Caco-2 (cell line): ENCODE results near the gene ATP8A2. TPM values are rescaled to one million over a fixed set of nuclear protein-coding genes. Genes with fewer than 3 reads are reported as not detected.

Experiments used
- BruUV-seq: library from RNA; stranded (reverse); fragments of 400-500 nt; replicated peaks from 2 replicates; lab custom pipeline; 2021; lab: Mats Ljungman, UMichigan
- CTCF ChIA-PET: fragments of 300-600 bp; sonication (Branson Sonifier 250); formaldehyde crosslinking; loops from one replicate; lab custom pipeline; 2022; ENCODE audit warnings: antibody characterized with exemption; lab: Charles Lee
- POLR2A ChIA-PET: fragments of 300-600 bp; sonication (Branson Sonifier 250); formaldehyde crosslinking; loops from one replicate; lab custom pipeline; 2022; ENCODE audit warnings: antibody characterized with exemption; lab: Charles Lee
- DNase-seq, 2 experiments: peaks; one replicate each; pipeline versions ENCODE4 v3.0.0 to v3.0.0-alpha.2; 2020 to 2022
- H3K27me3 ChIP-seq: replicated peaks from 2 replicates; pipeline ENCODE4 v1.6.0; 2011; ENCODE audit warnings: low read length; ENCODE audit not compliant: control insufficient read depth, insufficient read depth
- H3K36me3 ChIP-seq: 2 replicates; pipeline ENCODE4 v1.5.1; 2011; ENCODE audit warnings: low read length; ENCODE audit not compliant: control insufficient read depth, insufficient read depth
- H3K4me1 ChIP-seq: fragments of 250-450 bp; sonication (Bioruptor Pico); 2 replicates; pipeline ENCODE4 v1.5.1; 2020; ENCODE audit warnings: mild to moderate bottlenecking
- H3K4me3 ChIP-seq: 2 replicates; pipeline ENCODE4 v1.5.1; 2011; ENCODE audit warnings: low read depth, mild to moderate bottlenecking, control low read depth, low read length
- H3K9me3 ChIP-seq: fragments of 250-450 bp; sonication (Bioruptor Pico); 2 replicates; pipeline ENCODE4 v1.5.1; 2020; ENCODE audit warnings: mild to moderate bottlenecking, moderate library complexity
- H3K27ac Mint-ChIP-seq: one replicate; pipeline ENCODE4 v1.8.0; 2022; ENCODE audit warnings: mixed read lengths; ENCODE audit not compliant: unreplicated experiment
- H3K27me3 Mint-ChIP-seq: one replicate; pipeline ENCODE4 v1.8.0; 2022; ENCODE audit warnings: mixed read lengths; ENCODE audit not compliant: insufficient read depth, unreplicated experiment
- H3K36me3 Mint-ChIP-seq: one replicate; pipeline ENCODE4 v1.8.0; 2022; ENCODE audit warnings: mild to moderate bottlenecking, mixed read lengths; ENCODE audit not compliant: insufficient read depth, unreplicated experiment
- H3K4me1 Mint-ChIP-seq: one replicate; pipeline ENCODE4 v1.8.0; 2022; ENCODE audit warnings: low read depth, mixed read lengths; ENCODE audit not compliant: unreplicated experiment
- H3K4me3 Mint-ChIP-seq: one replicate; pipeline ENCODE4 v1.8.0; 2022; ENCODE audit warnings: mild to moderate bottlenecking, moderate library complexity, mixed read lengths; ENCODE audit not compliant: unreplicated experiment
- H3K9me3 Mint-ChIP-seq: one replicate; pipeline ENCODE4 v1.8.0; 2022; ENCODE audit warnings: mixed read lengths; ENCODE audit not compliant: unreplicated experiment
- intact Hi-C: fragments of 100-400 bp; cut with micrococcal nuclease; formaldehyde crosslinking; loops from one replicate; pipeline ENCODE4 v1.10.0; 2022; ENCODE audit not compliant: unreplicated experiment
- total RNA-seq: library from RNA; stranded (reverse); gene quantifications from 2 replicates; pipeline ENCODE4 v1.2.3, GENCODE V29; 2022
- TF ChIP-seq, protein P1 (sequence below), 2 experiments: fragments of 200-600 bp in 1 of 2; IDR thresholded peaks; 1 replicate in 1 of 2; 2 replicates in 1 of 2; pipeline versions ENCODE4 v1.5.1 to v1.8.0; 2011 to 2022; ENCODE audit warnings: antibody characterized with exemption in 1 of 2, control low read depth in 1 of 2, inconsistent platforms in 1 of 2, low read depth in 1 of 2, low read length in 1 of 2, mild to moderate bottlenecking in 1 of 2, moderate library complexity in 1 of 2; ENCODE audit not compliant: insufficient read depth in 1 of 2, severe bottlenecking in 1 of 2, unreplicated experiment in 1 of 2

ATP8A2 gene
- total RNA-seq, 1 experiment from 2014 or later: 0.05 TPM

- H3K27ac Mint-ChIP-seq: no peak overlapping the region
- H3K4me3 ChIP-seq: no peak overlapping the region
- no TSS peak for BruUV-seq
- peaks cover 34% of the 10 kb centered on the region for H3K4me1 Mint-ChIP-seq
- H3K4me1 ChIP-seq: peaks cover 17% of the 10 kb centered on the region
- TF ChIP-seq, protein P1, sequence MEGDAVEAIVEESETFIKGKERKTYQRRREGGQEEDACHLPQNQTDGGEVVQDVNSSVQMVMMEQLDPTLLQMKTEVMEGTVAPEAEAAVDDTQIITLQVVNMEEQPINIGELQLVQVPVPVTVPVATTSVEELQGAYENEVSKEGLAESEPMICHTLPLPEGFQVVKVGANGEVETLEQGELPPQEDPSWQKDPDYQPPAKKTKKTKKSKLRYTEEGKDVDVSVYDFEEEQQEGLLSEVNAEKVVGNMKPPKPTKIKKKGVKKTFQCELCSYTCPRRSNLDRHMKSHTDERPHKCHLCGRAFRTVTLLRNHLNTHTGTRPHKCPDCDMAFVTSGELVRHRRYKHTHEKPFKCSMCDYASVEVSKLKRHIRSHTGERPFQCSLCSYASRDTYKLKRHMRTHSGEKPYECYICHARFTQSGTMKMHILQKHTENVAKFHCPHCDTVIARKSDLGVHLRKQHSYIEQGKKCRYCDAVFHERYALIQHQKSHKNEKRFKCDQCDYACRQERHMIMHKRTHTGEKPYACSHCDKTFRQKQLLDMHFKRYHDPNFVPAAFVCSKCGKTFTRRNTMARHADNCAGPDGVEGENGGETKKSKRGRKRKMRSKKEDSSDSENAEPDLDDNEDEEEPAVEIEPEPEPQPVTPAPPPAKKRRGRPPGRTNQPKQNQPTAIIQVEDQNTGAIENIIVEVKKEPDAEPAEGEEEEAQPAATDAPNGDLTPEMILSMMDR (IDR thresholded peaks at IDR 0.05; ENCODE audit: insufficient read depth in 1 of 2, low read depth in 1 of 2, low read length in 1 of 2, severe bottlenecking in 1 of 2, unreplicated experiment in 1 of 2): no peak
- CTCF ChIA-PET: no interaction called here
- no peak overlapping the region for H3K4me3 Mint-ChIP-seq
- no peaks in the 10 kb centered on the region for H3K36me3 ChIP-seq
- H3K36me3 Mint-ChIP-seq: peaks cover 4% of the 10 kb centered on the region
- H3K9me3 Mint-ChIP-seq: no peaks in the 10 kb centered on the region
- H3K27me3 Mint-ChIP-seq: peaks cover 3% of the 10 kb centered on the region
- no peak for DNase-seq
- H3K9me3 ChIP-seq: no peaks in the 10 kb centered on the region
- no peaks in the 10 kb centered on the region for H3K27me3 ChIP-seq
- POLR2A ChIA-PET: no interaction called here
- intact Hi-C loops: loop anchor here (5.0 kb wide), 1 partner anchor 53 kb away; no protein-coding TSS in a partner anchor
Measured at GRCh38 chr13:26019881-26020870, 648.4 kb downstream of the ATP8A2 start.

DNA sequence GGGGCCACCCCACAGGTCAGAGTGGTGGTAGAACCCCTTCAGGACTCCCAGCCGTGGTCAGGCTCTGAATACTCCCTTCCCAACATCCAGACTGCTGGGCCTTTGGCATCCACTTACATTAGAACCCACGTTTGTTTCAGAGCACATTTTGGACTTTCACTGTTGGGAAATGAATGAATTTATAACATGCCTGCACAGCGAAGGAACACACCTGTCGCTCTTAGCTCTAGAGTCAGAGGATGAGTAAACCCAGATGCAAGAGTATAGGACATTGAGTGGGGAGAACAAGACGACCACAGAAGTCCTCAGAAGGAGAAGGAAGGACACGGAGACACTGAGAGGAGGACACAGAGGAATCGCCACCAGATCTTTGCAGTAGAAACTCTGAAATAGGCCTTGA is 649.1 kb downstream of the ATP8A2 start:
- Mint-ChIP-seq H3K4me3 (no peak overlapping the region), H3K4me1 (peaks cover 34% of the 10 kb centered on the region), H3K36me3 (peaks cover 4% of the 10 kb centered on the region), H3K27ac (no peak overlapping the region), H3K27me3 (peaks cover 3% of the 10 kb centered on the region), H3K9me3 (no peaks in the 10 kb centered on the region)
- no peaks in the 10 kb centered on the region for H3K36me3 ChIP-seq
- H3K9me3 ChIP-seq: no peaks in the 10 kb centered on the region
- intact Hi-C loops: loop anchor here (5.0 kb wide), 1 partner anchor 54 kb away; no protein-coding TSS in a partner anchor
- H3K4me1 ChIP-seq: peaks cover 17% of the 10 kb centered on the region
- ChIA-PET POLR2A (no interaction called here), CTCF (no interaction called here)
- no peak overlapping the region for H3K4me3 ChIP-seq
- DNase-seq: no peak
- no TSS peak for BruUV-seq
- no peaks in the 10 kb centered on the region for H3K27me3 ChIP-seq
- TF ChIP-seq, protein P1 (IDR thresholded peaks at IDR 0.05; ENCODE audit: insufficient read depth in 1 of 2, low read depth in 1 of 2, low read length in 1 of 2, severe bottlenecking in 1 of 2, unreplicated experiment in 1 of 2): no peak

DNA sequence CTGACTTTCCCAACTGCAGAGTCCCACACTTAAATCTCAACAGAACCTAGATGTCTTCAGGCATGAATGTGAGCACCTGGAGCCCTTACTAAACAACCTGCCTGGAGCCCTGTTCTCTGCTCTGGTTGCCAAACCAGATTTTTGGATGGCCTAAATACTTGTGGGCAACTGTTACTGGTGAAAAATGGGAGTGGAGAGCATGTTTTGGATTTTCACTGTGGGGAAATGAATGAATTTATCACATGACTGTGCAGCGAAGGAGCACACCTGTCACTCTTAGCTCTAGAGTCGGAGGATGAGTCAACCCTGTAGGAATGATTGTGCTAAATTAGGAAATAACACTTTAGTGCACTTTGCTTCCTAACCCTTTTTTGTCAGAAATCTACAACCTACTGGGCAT is 649.7 kb downstream of the ATP8A2 start:
- no peak overlapping the region for H3K27ac Mint-ChIP-seq
- H3K4me3 Mint-ChIP-seq: no peak overlapping the region
- H3K36me3 ChIP-seq: no peaks in the 10 kb centered on the region
- POLR2A ChIA-PET: no interaction called here
- no peaks in the 10 kb centered on the region for H3K9me3 ChIP-seq
- peaks cover 17% of the 10 kb centered on the region for H3K4me1 ChIP-seq
- H3K4me1 Mint-ChIP-seq: peaks cover 34% of the 10 kb centered on the region
- no peaks in the 10 kb centered on the region for H3K27me3 ChIP-seq
- CTCF ChIA-PET: no interaction called here
- BruUV-seq: no TSS peak
- intact Hi-C loops: loop anchor here (5.0 kb wide), 1 partner anchor 54 kb away; no protein-coding TSS in a partner anchor
- no peak for DNase-seq
- TF ChIP-seq, protein P1 (IDR thresholded peaks at IDR 0.05; ENCODE audit: insufficient read depth in 1 of 2, low read depth in 1 of 2, low read length in 1 of 2, severe bottlenecking in 1 of 2, unreplicated experiment in 1 of 2): no peak
- peaks cover 3% of the 10 kb centered on the region for H3K27me3 Mint-ChIP-seq
- H3K9me3 Mint-ChIP-seq: no peaks in the 10 kb centered on the region
- peaks cover 4% of the 10 kb centered on the region for H3K36me3 Mint-ChIP-seq
- H3K4me3 ChIP-seq: no peak overlapping the region
